ENCODE measurements around the gene RADIL.

RADIL gene

DNA sequence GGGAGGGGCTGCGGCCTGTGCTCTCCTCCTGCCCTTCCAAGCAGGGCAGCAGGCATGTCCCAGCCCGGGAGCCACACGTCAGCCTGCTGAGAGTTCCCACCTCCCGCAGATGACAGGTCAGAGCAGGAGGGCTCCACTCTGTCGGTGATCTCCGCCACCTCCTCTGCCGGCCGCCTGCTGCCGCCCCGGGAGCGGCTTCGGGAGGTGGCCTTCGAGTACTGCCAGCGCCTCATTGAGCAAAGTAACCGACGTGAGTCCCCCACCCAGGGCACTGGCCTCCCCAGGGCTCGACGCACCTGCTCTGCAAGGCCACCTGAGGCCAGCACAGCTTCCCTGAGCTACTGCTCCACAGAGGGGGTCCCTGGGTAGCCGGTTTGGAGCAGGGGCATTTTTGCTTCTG lies 98.7 kb downstream of the RADIL start:
- H3K36me3 ChIP-seq (ENCODE audit: insufficient read depth, low read length) = peaks cover 74% of the 10 kb centered on the region
- H3K4me2 ChIP-seq (ENCODE audit: low read length) = no peak overlapping the region
- no peaks in the 10 kb centered on the region for H3K9me3 ChIP-seq (replicated peaks; ENCODE audit: low read length)
- no peaks in the 10 kb centered on the region for H3K4me1 ChIP-seq (ENCODE audit: control insufficient read depth, insufficient read depth, low read length)
- H3K27me3 ChIP-seq (ENCODE audit: control insufficient read depth, insufficient read depth, low read length) = no peaks in the 10 kb centered on the region
- no peak overlapping the region for H3K9ac ChIP-seq (ENCODE audit: low read depth, low read length)
- no peak overlapping the region for H3K4me3 ChIP-seq (ENCODE audit: low read length)

DNA sequence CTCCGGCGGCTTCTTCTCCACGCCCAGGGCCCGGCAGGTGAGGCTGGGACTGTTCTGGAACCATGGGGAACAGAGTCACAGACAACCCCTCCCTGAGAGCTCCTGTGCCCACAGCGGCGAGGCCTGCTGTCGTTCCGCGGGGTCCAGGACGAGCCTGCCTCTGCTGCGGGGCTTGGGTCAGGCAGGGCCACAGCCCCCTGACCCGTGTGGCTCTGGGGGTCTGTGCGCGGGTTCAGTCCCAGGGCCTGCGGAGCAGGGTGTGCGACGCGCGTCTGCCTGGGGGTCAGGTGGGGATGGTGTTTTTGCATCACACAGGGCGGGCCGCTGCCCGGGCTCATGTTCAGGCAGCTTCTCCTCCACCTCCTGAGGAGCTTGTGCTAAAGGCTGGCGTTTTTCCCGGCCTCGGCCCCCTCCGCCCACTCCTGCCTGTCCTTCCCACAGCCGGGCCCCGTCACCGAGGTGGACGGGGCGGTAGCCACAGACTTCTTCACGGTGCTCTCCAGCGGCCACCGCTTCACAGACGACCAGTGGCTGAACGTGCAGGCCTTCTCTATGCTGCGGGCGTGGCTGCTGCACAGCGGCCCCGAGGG lies 99.7 kb downstream of the RADIL start:
- Histone ChIP-seq H3K9ac (ENCODE audit: low read depth, low read length) (no peak overlapping the region), H3K4me1 (ENCODE audit: control insufficient read depth, insufficient read depth, low read length) (no peaks in the 10 kb centered on the region), H3K36me3 (ENCODE audit: insufficient read depth, low read length) (peaks cover 67% of the 10 kb centered on the region), H3K4me3 (ENCODE audit: low read length) (no peak overlapping the region), H3K9me3 (replicated peaks; ENCODE audit: low read length) (no peaks in the 10 kb centered on the region), H3K4me2 (ENCODE audit: low read length) (no peak overlapping the region), H3K27me3 (ENCODE audit: control insufficient read depth, insufficient read depth, low read length) (no peaks in the 10 kb centered on the region)

GRCh38 chr7:4783292-4783652 lies 100.2 kb downstream of the RADIL start:
- Histone ChIP-seq H3K27me3 (ENCODE audit: control insufficient read depth, insufficient read depth, low read length) (no peaks in the 10 kb centered on the region), H3K36me3 (ENCODE audit: insufficient read depth, low read length) (peaks cover 62% of the 10 kb centered on the region), H3K4me1 (ENCODE audit: control insufficient read depth, insufficient read depth, low read length) (no peaks in the 10 kb centered on the region), H3K9ac (ENCODE audit: low read depth, low read length) (no peak overlapping the region), H3K4me3 (ENCODE audit: low read length) (no peak overlapping the region), H3K4me2 (ENCODE audit: low read length) (no peak overlapping the region), H3K9me3 (replicated peaks; ENCODE audit: low read length) (no peaks in the 10 kb centered on the region)

GRCh38 chr7:4782333-4783291 lies 100.9 kb downstream of the RADIL start:
- Histone ChIP-seq H3K4me1 (ENCODE audit: control insufficient read depth, insufficient read depth, low read length) (no peaks in the 10 kb centered on the region), H3K4me3 (ENCODE audit: low read length) (no peak overlapping the region), H3K27me3 (ENCODE audit: control insufficient read depth, insufficient read depth, low read length) (no peaks in the 10 kb centered on the region), H3K9ac (ENCODE audit: low read depth, low read length) (no peak overlapping the region), H3K9me3 (replicated peaks; ENCODE audit: low read length) (no peaks in the 10 kb centered on the region), H3K36me3 (ENCODE audit: insufficient read depth, low read length) (peaks cover 56% of the 10 kb centered on the region), H3K4me2 (ENCODE audit: low read length) (no peak overlapping the region)

DNA sequence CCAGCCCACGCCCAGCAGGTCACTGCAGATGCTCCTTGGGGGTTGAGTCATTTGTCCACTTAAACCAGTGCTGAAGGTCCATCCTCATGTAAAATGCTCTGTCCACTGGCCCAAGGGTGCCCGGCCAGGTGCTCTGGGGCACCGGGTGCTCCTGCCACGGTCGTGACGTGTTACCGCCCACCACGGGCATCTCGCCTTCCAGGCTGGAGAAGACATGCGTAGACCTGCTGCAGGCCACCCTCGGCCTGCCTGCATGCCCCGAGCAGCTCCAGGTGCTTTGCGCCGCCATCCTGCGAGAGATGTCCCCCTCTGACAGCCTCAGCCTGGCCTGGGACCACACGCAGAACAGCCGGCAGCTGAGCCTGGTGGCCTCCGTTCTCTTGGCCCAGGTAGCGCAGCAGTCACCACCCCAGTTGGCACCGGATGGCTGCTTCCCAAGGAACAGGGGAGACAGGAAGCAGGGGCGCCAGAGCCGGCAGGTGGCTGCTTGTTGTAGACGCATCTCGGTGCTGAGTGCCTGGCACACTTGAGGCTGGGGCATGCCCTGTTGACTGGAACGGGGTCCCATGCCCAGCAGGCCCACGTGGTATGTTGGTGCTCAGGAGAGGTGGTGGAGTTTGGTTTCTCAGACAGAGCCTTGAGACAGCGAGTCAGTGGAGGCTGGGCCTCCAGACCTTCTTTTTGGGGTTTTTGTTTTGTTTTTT lies 102.0 kb downstream of the RADIL start:
- Histone ChIP-seq H3K9ac (ENCODE audit: low read depth, low read length) (no peak overlapping the region), H3K4me2 (ENCODE audit: low read length) (no peak overlapping the region), H3K9me3 (replicated peaks; ENCODE audit: low read length) (no peaks in the 10 kb centered on the region), H3K36me3 (ENCODE audit: insufficient read depth, low read length) (peaks cover 45% of the 10 kb centered on the region), H3K27me3 (ENCODE audit: control insufficient read depth, insufficient read depth, low read length) (no peaks in the 10 kb centered on the region), H3K4me3 (ENCODE audit: low read length) (no peak overlapping the region), H3K4me1 (ENCODE audit: control insufficient read depth, insufficient read depth, low read length) (peaks cover 6% of the 10 kb centered on the region)

- H3K36me3 ChIP-seq (ENCODE audit: insufficient read depth, low read length) = peaks cover 31% of the 10 kb centered on the region
- H3K9me3 ChIP-seq (replicated peaks; ENCODE audit: low read length) = no peaks in the 10 kb centered on the region
- no peaks in the 10 kb centered on the region for H3K27me3 ChIP-seq (ENCODE audit: control insufficient read depth, insufficient read depth, low read length)
- H3K9ac ChIP-seq (ENCODE audit: low read depth, low read length) = no peak overlapping the region
- H3K4me3 ChIP-seq (ENCODE audit: low read length) = no peak overlapping the region
- no peak overlapping the region for H3K4me2 ChIP-seq (ENCODE audit: low read length)
- H3K4me1 ChIP-seq (ENCODE audit: control insufficient read depth, insufficient read depth, low read length) = peaks cover 12% of the 10 kb centered on the region
These were observed 104.4 kb downstream of the RADIL start for GRCh38 chr7:4779118-4779517.

DNA sequence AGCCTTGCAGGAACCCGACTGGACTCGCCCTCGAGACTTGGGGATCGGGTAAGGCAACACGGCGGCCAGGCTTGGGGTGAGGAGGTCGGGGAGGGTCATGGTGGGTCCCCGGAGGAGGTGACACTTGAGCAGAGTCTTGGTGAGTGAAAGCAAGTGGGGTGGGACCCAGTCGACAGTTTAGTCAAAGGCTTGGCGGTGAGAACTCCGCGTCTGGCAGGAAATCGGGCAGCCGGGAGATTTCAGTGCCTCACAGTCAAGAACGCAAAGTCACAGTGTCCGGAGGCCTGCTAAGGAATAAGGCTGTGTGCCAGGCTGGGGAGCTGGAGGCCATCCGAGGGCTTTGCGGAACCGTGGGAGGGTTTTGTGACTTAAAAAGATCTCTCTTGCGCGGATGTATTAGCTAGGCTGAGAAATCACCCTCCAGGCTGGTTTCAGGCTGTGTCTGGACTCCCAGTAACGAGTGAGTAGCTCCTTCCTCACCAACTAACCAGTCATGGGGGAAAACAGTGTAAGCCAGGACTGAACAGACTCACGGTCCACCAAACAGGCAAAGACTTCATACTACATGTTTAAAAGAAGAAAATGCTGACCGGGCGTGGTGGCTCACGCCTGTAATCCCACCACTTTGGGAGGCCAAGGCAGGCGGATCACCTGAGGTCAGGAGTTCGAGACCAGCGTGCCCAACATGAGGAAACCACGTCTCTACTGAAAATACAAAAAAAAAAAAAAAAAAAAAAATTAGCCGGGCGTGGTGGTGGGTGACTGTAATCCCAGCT lies 107.5 kb downstream of the RADIL start:
- Histone ChIP-seq H3K9me3 (replicated peaks; ENCODE audit: low read length) (no peaks in the 10 kb centered on the region), H3K36me3 (ENCODE audit: insufficient read depth, low read length) (peaks cover 14% of the 10 kb centered on the region), H3K27me3 (ENCODE audit: control insufficient read depth, insufficient read depth, low read length) (no peaks in the 10 kb centered on the region), H3K4me2 (ENCODE audit: low read length) (peak overlapping the region; percentile 92), H3K4me3 (ENCODE audit: low read length) (peak overlapping the region; percentile 91), H3K9ac (ENCODE audit: low read depth, low read length) (peak overlapping the region; percentile 94), H3K4me1 (ENCODE audit: control insufficient read depth, insufficient read depth, low read length) (peaks cover 12% of the 10 kb centered on the region)

GRCh38 chr7:4775250-4775847 lies 108.2 kb downstream of the RADIL start, which contains the start of gene AP5Z1:
Gene AP5Z1, plus strand, starts transcription at chr7:4775623. Its CDS starts 93 bp downstream, at chr7:4775716.
- Histone ChIP-seq H3K9ac (ENCODE audit: low read depth, low read length) (peak within 1 kb of the TSS; percentile 94), H3K4me2 (ENCODE audit: low read length) (peak within 1 kb of the TSS; percentile 92), H3K27me3 (ENCODE audit: control insufficient read depth, insufficient read depth, low read length) (no peaks in the 10 kb centered on the region), H3K9me3 (replicated peaks; ENCODE audit: low read length) (no peaks in the 10 kb centered on the region), H3K36me3 (ENCODE audit: insufficient read depth, low read length) (peaks cover 8% of the 10 kb centered on the region), H3K4me3 (ENCODE audit: low read length) (peak within 1 kb of the TSS; percentile 91), H3K4me1 (ENCODE audit: control insufficient read depth, insufficient read depth, low read length) (peaks cover 12% of the 10 kb centered on the region)

DNA sequence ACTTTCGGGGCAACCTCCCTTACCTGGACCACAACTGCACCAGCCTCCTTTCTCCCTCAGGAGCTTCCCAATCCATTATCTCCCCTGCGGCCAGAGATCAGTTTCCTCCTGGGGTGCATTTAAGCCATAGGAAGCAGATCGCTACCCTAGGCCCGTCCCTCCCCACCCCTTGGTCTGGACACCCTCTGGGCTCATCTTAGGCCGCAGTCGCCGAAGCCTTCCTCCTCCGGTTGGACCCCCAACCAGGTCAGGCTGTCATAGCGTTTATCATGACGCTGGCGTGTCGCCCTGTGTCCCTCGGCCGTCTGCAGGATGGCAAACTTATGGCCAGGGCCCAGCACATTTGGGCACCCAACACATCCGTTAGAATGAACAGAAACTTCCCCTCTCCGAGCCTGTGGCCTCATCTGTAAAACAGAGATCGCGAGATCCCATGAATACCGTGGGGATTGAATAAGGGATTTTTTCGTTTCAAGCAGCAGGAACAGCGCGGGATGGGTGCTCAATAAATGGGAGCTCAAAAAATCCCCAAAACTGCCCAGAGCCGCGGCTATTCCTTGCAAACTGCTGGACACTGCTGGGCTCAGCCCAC lies 108.8 kb downstream of the RADIL start:
- H3K36me3 ChIP-seq (ENCODE audit: insufficient read depth, low read length) = peaks cover 5% of the 10 kb centered on the region
- H3K9ac ChIP-seq (ENCODE audit: low read depth, low read length) = peak overlapping the region; percentile 94
- peak overlapping the region; percentile 91 for H3K4me3 ChIP-seq (ENCODE audit: low read length)

DNA sequence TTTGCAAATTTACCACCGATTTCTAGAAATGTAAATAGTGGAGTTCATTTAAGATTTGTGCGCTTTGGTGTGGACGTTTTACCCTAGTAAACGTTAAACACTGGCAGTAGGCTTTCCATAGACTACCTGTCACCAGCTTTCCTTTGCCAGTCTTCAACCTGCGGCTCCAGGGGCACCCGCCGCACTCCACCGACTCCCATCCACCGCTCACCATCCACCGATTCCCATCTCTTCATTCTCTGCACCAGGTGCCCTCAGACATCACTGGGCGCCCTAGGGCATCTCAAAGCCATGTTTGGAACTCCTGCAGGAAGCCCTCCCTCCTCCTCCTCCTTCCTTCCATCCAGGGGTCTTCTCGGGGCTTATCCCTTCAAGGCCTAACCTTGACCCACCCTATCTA lies 109.5 kb downstream of the RADIL start:
- Histone ChIP-seq H3K4me3 (ENCODE audit: low read length) (no peak overlapping the region), H3K9me3 (replicated peaks; ENCODE audit: low read length) (no peaks in the 10 kb centered on the region), H3K36me3 (ENCODE audit: insufficient read depth, low read length) (peaks cover 4% of the 10 kb centered on the region), H3K4me1 (ENCODE audit: control insufficient read depth, insufficient read depth, low read length) (peaks cover 15% of the 10 kb centered on the region), H3K4me2 (ENCODE audit: low read length) (peak overlapping the region; percentile 92), H3K9ac (ENCODE audit: low read depth, low read length) (no peak overlapping the region), H3K27me3 (ENCODE audit: control insufficient read depth, insufficient read depth, low read length) (no peaks in the 10 kb centered on the region)

More for the DNA sequence above, 108.8 kb downstream of the RADIL start:
- H3K4me1 ChIP-seq (ENCODE audit: control insufficient read depth, insufficient read depth, low read length) = peaks cover 12% of the 10 kb centered on the region
- H3K9me3 ChIP-seq (replicated peaks; ENCODE audit: low read length) = no peaks in the 10 kb centered on the region
- peak overlapping the region; percentile 92 for H3K4me2 ChIP-seq (ENCODE audit: low read length)
- no peaks in the 10 kb centered on the region for H3K27me3 ChIP-seq (ENCODE audit: control insufficient read depth, insufficient read depth, low read length)
